Skeletal muscle satellite cell (primary cell): ENCODE measurements around the gene RREB1. TPM values are rescaled to one million over a fixed set of nuclear protein-coding genes. Genes with fewer than 3 reads are reported as not detected.

Experiments
- H3K27me3 ChIP-seq: 2 replicates; pipeline ENCODE4 v1.7.0; 2013; ENCODE audit warnings: low read length; ENCODE audit not compliant: control insufficient read depth, insufficient read depth
- H3K36me3 ChIP-seq: 2 replicates; pipeline ENCODE4 v1.7.0; 2013; ENCODE audit warnings: mild to moderate bottlenecking, control low read depth, low read length; ENCODE audit not compliant: insufficient read depth
- H3K4me1 ChIP-seq: 2 replicates; pipeline ENCODE4 v1.7.0; 2013; ENCODE audit warnings: low read length; ENCODE audit not compliant: control insufficient read depth, insufficient read depth
- H3K4me2 ChIP-seq: 2 replicates; pipeline ENCODE4 v1.7.0; 2013; ENCODE audit warnings: mild to moderate bottlenecking, low read length
- H3K4me3 ChIP-seq: 2 replicates; pipeline ENCODE4 v1.7.0; 2013; ENCODE audit warnings: low read length
- H3K9ac ChIP-seq: 2 replicates; pipeline ENCODE4 v1.7.0; 2013; ENCODE audit warnings: mild to moderate bottlenecking, low read depth, low read length, moderate library complexity
- H3K9me3 ChIP-seq: replicated peaks from 2 replicates; pipeline ENCODE4 v1.7.0; 2013; ENCODE audit warnings: mild to moderate bottlenecking, control low read depth, low read length
- small RNA-seq: library from RNA; depleted of rRNA; stranded (forward); fragments of <200 nt; gene quantifications from one replicate; pipeline ENCODE3, GENCODE V24; 2012

The RREB1 gene

GRCh38 chr6:7290079-7290478, 182.3 kb downstream of the RREB1 start:
- Histone ChIP-seq H3K9me3 (no peaks in the 10 kb centered on the region), H3K27me3 (no peaks in the 10 kb centered on the region), H3K4me3 (no peak overlapping the region), H3K4me1 (no peaks in the 10 kb centered on the region), H3K9ac (no peak overlapping the region), H3K36me3 (peaks cover 75% of the 10 kb centered on the region), H3K4me2 (no peak overlapping the region)

DNA sequence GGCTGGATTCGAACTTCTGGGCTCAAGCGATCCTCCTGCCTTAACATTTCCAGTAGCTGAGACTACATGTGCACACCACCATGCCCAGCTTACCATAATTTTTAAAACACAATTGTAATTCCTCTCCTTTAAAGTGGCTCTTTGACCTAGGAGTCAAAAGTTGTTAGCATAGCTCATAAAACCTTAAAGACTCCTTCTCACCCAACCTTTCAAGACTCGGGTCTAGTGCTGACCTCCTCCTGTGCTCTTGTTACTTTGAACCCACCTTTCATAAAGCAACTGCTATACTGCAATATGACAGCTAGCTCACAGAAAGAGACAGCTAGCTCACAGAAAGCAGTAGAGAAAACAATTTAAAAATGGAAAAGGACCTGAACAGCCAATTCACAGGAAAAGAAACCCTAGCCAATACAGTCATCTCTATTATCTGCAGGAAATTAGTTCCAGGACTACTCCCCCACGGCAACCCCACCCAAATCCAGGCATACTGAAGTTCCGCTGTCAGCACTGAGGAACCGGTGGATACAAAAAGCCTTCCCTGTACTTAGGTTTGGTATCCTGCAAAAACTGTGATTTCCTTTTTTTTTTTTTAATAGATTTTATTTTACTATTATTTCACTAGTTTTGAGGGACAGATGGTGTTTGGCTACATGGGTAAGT, 185.0 kb downstream of the RREB1 start:
- Histone ChIP-seq H3K4me3 (no peak overlapping the region), H3K4me1 (no peaks in the 10 kb centered on the region), H3K4me2 (no peak overlapping the region), H3K36me3 (peaks cover 78% of the 10 kb centered on the region), H3K27me3 (no peaks in the 10 kb centered on the region), H3K9ac (no peak overlapping the region), H3K9me3 (no peaks in the 10 kb centered on the region)

- Histone ChIP-seq H3K27me3 (no peaks in the 10 kb centered on the region), H3K4me3 (no peak overlapping the region), H3K9ac (no peak overlapping the region), H3K9me3 (no peaks in the 10 kb centered on the region), H3K36me3 (peaks cover 81% of the 10 kb centered on the region), H3K4me2 (no peak overlapping the region), H3K4me1 (no peaks in the 10 kb centered on the region)
These were observed 188.2 kb downstream of the RREB1 start for GRCh38 chr6:7295916-7296315.

- Histone ChIP-seq H3K9me3 (no peaks in the 10 kb centered on the region), H3K4me3 (no peak overlapping the region), H3K36me3 (peaks cover 83% of the 10 kb centered on the region), H3K4me2 (no peak overlapping the region), H3K9ac (no peak overlapping the region), H3K27me3 (no peaks in the 10 kb centered on the region), H3K4me1 (no peaks in the 10 kb centered on the region)
These were observed 188.8 kb downstream of the RREB1 start for GRCh38 chr6:7296602-7297001.

DNA sequence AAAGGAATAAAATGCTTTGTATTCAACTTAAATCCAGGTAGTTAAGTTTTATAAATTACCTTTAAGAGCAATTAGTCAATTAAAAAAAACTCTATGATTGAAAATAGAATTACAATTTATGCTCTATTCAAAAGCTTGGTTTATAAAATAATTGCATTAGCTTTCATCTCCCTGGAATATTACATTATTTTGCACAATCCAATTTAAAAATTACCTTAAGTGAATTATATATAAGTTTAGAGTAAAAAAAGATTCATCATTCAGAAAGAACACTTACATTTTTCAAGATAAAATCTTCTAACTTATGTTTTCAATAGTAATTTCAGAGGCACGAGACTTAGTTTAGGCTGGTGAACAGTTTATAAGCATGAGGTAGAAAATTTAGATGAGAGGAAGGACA, 190.4 kb downstream of the RREB1 start:
- Histone ChIP-seq H3K4me3 (no peak overlapping the region), H3K9ac (no peak overlapping the region), H3K4me2 (no peak overlapping the region), H3K36me3 (peaks cover 84% of the 10 kb centered on the region), H3K9me3 (no peaks in the 10 kb centered on the region), H3K27me3 (no peaks in the 10 kb centered on the region), H3K4me1 (no peaks in the 10 kb centered on the region)

DNA sequence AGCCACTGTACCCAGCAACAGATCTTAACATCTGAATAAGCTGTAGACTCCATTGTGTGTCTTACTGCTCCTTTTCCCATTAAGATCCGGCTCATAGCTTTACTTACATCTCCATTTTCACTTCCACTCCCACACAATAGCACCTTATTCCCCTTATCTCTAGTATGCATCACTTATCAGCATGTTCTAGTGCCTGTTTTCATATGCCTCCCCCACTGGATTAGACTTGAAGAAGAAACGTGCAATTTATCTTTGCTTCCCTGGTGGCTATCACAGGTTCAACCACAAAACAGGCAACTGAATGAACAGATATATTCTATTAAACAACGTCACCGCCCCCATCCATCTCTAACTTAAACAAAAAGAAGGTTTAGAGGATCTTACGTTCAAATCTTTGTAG, 193.2 kb downstream of the RREB1 start:
- Histone ChIP-seq H3K36me3 (peaks cover 90% of the 10 kb centered on the region), H3K9ac (no peak overlapping the region), H3K4me3 (no peak overlapping the region)

More for the DNA sequence above, 193.2 kb downstream of the RREB1 start:
- Histone ChIP-seq H3K4me1 (no peaks in the 10 kb centered on the region), H3K4me2 (no peak overlapping the region), H3K9me3 (no peaks in the 10 kb centered on the region), H3K27me3 (no peaks in the 10 kb centered on the region)

Small RNA genes lying within 50 kb of the gene (small RNA-seq; reads per million reads assigned to genes)
- not detected for gene RF00019
